Osteoblast (primary cell): ENCODE measurements around the gene RETREG1. TPM values are rescaled to one million over a fixed set of nuclear protein-coding genes. Genes with fewer than 3 reads are reported as not detected.
"Not testable (repeated sequence)": the region's sequence is repeated elsewhere in the genome, so short reads cannot be mapped to it uniquely, and the experiment has no call there.

Experiments
- DNase-seq: peaks from one replicate; pipeline ENCODE4 v3.0.0; 2011; ENCODE audit warnings: low spot score, mixed read lengths; ENCODE audit not compliant: insufficient read length; ENCODE audit errors: missing footprints
- H2AFZ ChIP-seq: 2 replicates; pipeline ENCODE4 v1.6.0; 2011; ENCODE audit warnings: mild to moderate bottlenecking, low read length
- H3K27ac ChIP-seq: 2 replicates; pipeline ENCODE4 v1.5.1; 2011; ENCODE audit warnings: mild to moderate bottlenecking, low read depth, low read length, moderate library complexity
- H3K27me3 ChIP-seq: 2 replicates; pipeline ENCODE4 v1.6.0; 2012; ENCODE audit warnings: mild to moderate bottlenecking, control low read depth, inconsistent platforms, low read length, moderate library complexity; ENCODE audit not compliant: insufficient read depth
- H3K36me3 ChIP-seq: 2 replicates; pipeline ENCODE4 v1.5.1; 2011; ENCODE audit warnings: mild to moderate bottlenecking, low read length, control low read depth, moderate library complexity; ENCODE audit not compliant: insufficient read depth
- H3K4me1 ChIP-seq: 2 replicates; pipeline ENCODE4 v1.5.1; 2011; ENCODE audit warnings: mild to moderate bottlenecking, low read length, control low read depth, moderate library complexity; ENCODE audit not compliant: insufficient read depth
- H3K4me2 ChIP-seq: 2 replicates; pipeline ENCODE4 v1.6.0; 2011; ENCODE audit warnings: mild to moderate bottlenecking, low read length; ENCODE audit not compliant: insufficient read depth
- H3K4me3 ChIP-seq: fragments of 200-600 bp; sonication (generic); 3 replicates; pipeline ENCODE4 v1.5.1; 2012; ENCODE audit warnings: mild to moderate bottlenecking, low read length, inconsistent platforms; ENCODE audit not compliant: insufficient read depth
- H3K79me2 ChIP-seq: 2 replicates; pipeline ENCODE4 v1.6.0; 2012; ENCODE audit warnings: mild to moderate bottlenecking, low read length, control low read depth, inconsistent platforms; ENCODE audit not compliant: insufficient read depth
- H3K9me3 ChIP-seq: 2 replicates; pipeline ENCODE4 v1.5.1; 2011; ENCODE audit warnings: low read depth, low read length, control low read depth
- H4K20me1 ChIP-seq: 2 replicates; pipeline ENCODE4 v1.6.0; 2012; ENCODE audit warnings: mild to moderate bottlenecking, low read length, control low read depth; ENCODE audit not compliant: insufficient read depth
- CTCF ChIP-seq: IDR thresholded peaks from 2 replicates; pipeline ENCODE4 v1.5.1; 2011; ENCODE audit warnings: mild to moderate bottlenecking, low read depth, low read length, moderate library complexity; ENCODE audit errors: extremely low read depth
- total RNA-seq: library from RNA; depleted of rRNA; stranded (reverse); fragments of >200 nt; gene quantifications from 2 replicates; pipeline ENCODE4 v1.2.3, GENCODE V29; 2012

RETREG1 gene
- total RNA-seq, 1 donor = 8.3 TPM

GRCh38 chr5:16542236-16542635, 74.6 kb downstream of the RETREG1 start:
- DNase-seq = no peak
- peaks cover 20% of the 10 kb centered on the region for H3K4me1 ChIP-seq
- no peaks in the 10 kb centered on the region for H4K20me1 ChIP-seq
- H3K79me2 ChIP-seq = no peaks in the 10 kb centered on the region
- H3K4me3 ChIP-seq = no peak overlapping the region
- no peak for TF ChIP-seq CTCF
- no peak overlapping the region for H3K27ac ChIP-seq
- no peak overlapping the region for H3K4me2 ChIP-seq
- no peaks in the 10 kb centered on the region for H3K27me3 ChIP-seq
- H3K9me3 ChIP-seq = no peaks in the 10 kb centered on the region
- no peak overlapping the region for H2AFZ ChIP-seq
- no peaks in the 10 kb centered on the region for H3K36me3 ChIP-seq

DNA sequence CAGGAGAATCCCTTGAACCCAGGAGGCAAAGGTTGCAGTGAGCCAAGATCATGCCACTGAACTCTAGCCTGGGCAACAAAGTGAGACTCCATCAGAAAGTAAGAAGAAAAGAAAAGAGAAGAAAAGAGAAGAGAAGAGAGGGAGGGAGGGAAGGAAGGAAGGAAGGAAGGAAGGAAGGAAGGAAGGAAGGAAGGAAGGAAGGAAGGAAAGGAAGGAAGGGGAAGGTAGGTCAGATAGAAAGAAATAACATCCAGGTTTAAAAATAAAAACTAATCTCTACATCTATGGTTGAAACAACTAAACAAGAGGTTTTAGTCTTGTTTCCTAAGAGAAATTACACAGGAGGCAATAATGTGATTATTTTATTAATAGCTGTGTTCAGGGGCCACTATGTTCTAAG, 75.2 kb downstream of the RETREG1 start:
- not testable (repeated sequence) for H3K27me3 ChIP-seq, H3K4me2 ChIP-seq, H3K27ac ChIP-seq, H3K79me2 ChIP-seq, H2AFZ ChIP-seq, DNase-seq, H3K4me3 ChIP-seq, H4K20me1 ChIP-seq, H3K36me3 ChIP-seq, H3K9me3 ChIP-seq
- H3K4me1 ChIP-seq = peaks cover 20% of the 10 kb centered on the region

DNA sequence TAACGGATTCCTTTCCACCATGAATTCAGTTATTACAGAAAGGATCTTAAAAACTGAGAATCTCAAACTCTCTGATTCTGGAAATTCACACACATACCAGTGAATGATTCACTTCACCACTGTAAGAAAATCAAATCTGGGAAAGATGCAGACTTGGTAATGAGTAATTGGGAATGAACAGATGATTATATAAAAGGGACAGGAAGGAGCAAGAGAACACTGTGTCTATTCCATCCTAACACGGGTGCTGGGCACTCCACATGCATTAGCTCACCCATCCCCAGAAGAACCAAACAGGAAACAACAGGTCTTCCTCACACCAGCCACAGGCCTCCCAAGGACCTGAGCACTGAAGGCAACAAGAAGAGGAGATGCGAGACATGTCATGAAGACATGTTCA, 76.4 kb downstream of the RETREG1 start:
- no peaks in the 10 kb centered on the region for H3K36me3 ChIP-seq
- DNase-seq = peak; percentile 94
- no peaks in the 10 kb centered on the region for H3K9me3 ChIP-seq
- no peak for TF ChIP-seq CTCF
- H3K27ac ChIP-seq = peak overlapping the region; percentile 83
- no peak overlapping the region for H3K4me3 ChIP-seq
- no peaks in the 10 kb centered on the region for H4K20me1 ChIP-seq
- peak overlapping the region; percentile 34 for H3K4me2 ChIP-seq
- H2AFZ ChIP-seq = no peak overlapping the region
- peaks cover 20% of the 10 kb centered on the region for H3K4me1 ChIP-seq
- no peaks in the 10 kb centered on the region for H3K79me2 ChIP-seq
- no peaks in the 10 kb centered on the region for H3K27me3 ChIP-seq

DNA sequence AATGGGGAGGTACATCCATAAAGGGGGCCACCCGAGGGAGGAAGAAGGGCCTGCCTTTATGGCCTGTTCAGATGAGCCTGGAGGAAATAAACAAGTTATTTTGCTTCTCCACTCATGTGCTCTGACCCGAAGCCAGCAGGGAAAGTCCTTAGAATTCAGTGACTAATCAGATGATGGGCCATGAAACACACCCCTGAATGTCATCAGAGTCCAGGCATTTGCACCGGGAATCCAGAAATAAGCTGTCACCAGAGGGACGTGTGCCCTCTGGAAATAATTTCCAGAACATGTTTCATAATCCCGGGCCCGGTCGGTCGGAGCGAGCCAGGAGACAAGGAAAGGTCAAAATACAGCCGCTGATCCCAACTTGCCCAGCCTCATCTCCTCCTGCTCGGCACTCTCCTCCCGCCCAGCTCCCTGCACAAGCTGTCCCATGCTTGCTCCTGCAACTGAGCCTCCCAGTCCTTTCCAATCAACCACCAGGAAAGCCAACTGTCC, 77.6 kb downstream of the RETREG1 start:
- H3K4me3 ChIP-seq = no peak overlapping the region
- no peaks in the 10 kb centered on the region for H3K79me2 ChIP-seq
- H3K27me3 ChIP-seq = no peaks in the 10 kb centered on the region
- H3K27ac ChIP-seq = peak overlapping the region; percentile 83
- H3K36me3 ChIP-seq = no peaks in the 10 kb centered on the region
- H3K4me1 ChIP-seq = peaks cover 20% of the 10 kb centered on the region
- DNase-seq = peak; percentile 94
- peak overlapping the region; percentile 33 for H3K4me2 ChIP-seq
- H3K9me3 ChIP-seq = no peaks in the 10 kb centered on the region
- TF ChIP-seq CTCF = no peak
- H2AFZ ChIP-seq = peak overlapping the region; percentile 50
- no peaks in the 10 kb centered on the region for H4K20me1 ChIP-seq
